ENCODE results near the gene OR51V1. TPM values are rescaled to one million over a fixed set of nuclear protein-coding genes. Genes with fewer than 3 reads are reported as not detected.

OR51V1 gene
- total RNA-seq, 1 donor from 2014 or later, result not detected

DNA sequence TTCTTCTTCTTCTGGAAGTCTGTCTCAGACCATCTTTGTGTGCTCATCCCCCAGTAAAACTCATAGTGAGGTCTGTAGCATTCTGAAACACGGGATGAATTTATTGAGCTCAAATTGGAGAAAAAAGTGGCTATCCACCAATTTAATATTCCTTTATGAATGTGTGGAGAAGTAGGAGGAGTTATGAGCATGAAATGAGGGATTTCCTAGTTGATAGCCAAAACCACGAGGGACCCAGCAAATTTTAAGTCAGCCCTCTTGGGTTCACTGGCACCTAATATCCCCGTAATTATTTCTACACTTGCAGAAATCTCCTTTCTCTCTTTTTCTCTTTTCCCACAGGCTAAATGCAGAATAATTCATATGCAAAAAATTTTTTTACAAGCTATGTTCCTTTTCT lies 45.8 kb downstream of the OR51V1 start, which contains the start of gene OR52A1:
OR52A1 (minus strand) TSS at position 101 of the 400 bp plus-strand sequence. CDS start 2,388 bp downstream, outside the sequence.
- Mint-ChIP-seq H3K27ac (no peak within 1 kb of the TSS), H3K36me3 (ENCODE audit: insufficient read depth) (no peaks in the 10 kb centered on the region), H3K9me3 (ENCODE audit: low read depth) (no peaks in the 10 kb centered on the region), H3K27me3 (no peaks in the 10 kb centered on the region), H3K4me3 (ENCODE audit: low read depth) (no peak within 1 kb of the TSS), H3K4me1 (ENCODE audit: low read depth) (no peaks in the 10 kb centered on the region)
- TF ChIP-seq, protein P1, sequence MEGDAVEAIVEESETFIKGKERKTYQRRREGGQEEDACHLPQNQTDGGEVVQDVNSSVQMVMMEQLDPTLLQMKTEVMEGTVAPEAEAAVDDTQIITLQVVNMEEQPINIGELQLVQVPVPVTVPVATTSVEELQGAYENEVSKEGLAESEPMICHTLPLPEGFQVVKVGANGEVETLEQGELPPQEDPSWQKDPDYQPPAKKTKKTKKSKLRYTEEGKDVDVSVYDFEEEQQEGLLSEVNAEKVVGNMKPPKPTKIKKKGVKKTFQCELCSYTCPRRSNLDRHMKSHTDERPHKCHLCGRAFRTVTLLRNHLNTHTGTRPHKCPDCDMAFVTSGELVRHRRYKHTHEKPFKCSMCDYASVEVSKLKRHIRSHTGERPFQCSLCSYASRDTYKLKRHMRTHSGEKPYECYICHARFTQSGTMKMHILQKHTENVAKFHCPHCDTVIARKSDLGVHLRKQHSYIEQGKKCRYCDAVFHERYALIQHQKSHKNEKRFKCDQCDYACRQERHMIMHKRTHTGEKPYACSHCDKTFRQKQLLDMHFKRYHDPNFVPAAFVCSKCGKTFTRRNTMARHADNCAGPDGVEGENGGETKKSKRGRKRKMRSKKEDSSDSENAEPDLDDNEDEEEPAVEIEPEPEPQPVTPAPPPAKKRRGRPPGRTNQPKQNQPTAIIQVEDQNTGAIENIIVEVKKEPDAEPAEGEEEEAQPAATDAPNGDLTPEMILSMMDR (IDR thresholded peaks at IDR 0.05; ENCODE audit: unreplicated experiment), result no peak
- no peak for DNase-seq (ENCODE audit: low spot score, unreplicated experiment)

DNA sequence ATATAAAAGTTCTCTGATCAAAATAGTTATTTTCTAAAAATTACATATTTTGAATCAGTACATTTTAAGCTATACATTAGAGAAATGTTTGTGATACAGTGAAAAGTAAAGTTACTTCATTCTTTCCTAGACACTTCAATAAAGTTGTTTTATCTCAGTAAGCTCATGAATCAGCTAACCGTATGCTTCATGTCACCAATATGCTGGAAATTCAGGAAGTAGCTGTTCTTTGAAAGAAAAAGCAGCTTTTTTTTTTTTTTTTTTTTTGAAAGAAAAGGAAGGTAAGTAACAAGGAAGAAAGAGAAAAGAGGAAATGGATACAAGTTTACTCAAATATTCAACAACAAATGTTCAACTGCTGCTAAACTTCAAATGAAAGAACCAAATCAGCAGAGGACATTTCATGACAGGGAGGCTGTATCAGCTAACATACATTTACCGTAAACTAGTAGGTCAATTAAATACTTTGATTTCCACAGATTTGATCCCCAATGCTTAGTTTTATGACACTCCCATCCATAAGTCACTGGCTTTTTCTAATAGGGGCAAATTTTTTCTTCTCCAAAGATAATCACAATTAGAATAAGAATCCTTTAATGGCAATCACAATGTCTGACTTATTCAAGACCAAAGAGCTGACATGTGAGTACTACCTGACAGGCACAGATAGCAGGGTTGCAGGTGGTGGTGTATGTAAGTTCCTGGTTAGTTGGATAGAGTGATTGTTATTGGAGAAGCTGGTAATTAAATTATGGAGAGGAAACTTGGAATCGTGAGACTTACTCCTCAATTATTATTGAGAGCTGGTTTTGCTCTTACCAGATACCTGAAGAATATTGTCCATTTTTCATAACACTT lies 46.7 kb downstream of the OR51V1 start:
- H3K9me3 Mint-ChIP-seq (ENCODE audit: low read depth), result no peaks in the 10 kb centered on the region
- no peak for DNase-seq (ENCODE audit: low spot score, unreplicated experiment)
- no peak overlapping the region for H3K4me3 Mint-ChIP-seq (ENCODE audit: low read depth)
- H3K36me3 Mint-ChIP-seq (ENCODE audit: insufficient read depth), result no peaks in the 10 kb centered on the region
- no peaks in the 10 kb centered on the region for H3K27me3 Mint-ChIP-seq
- no peak overlapping the region for H3K27ac Mint-ChIP-seq
- no peaks in the 10 kb centered on the region for H3K4me1 Mint-ChIP-seq (ENCODE audit: low read depth)
- TF ChIP-seq, protein P1 (IDR thresholded peaks at IDR 0.05; ENCODE audit: unreplicated experiment), result no peak

DNA sequence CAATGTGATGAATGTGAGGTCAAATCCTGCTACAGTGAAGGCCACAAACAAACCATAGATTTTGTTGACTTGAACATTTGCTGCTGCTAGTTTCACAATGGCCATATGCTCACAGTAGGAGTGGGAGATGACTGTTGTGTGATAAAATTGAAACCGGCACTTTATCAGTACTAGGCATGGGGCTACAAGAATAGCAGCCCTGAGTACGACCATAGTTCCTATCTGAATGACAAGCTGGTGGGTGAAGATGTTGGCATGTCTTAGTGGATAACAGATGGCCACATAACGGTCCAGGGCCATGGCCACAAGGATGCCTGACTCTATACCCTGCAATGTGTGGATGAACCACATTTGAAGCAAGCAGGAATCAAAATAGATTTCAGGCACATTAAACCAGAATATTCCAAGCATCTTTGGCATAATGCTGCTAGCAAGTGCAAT lies 48.7 kb downstream of the OR51V1 start:
- Mint-ChIP-seq H3K4me1 (ENCODE audit: low read depth) (no peaks in the 10 kb centered on the region), H3K4me3 (ENCODE audit: low read depth) (no peak overlapping the region), H3K27ac (no peak overlapping the region), H3K36me3 (ENCODE audit: insufficient read depth) (no peaks in the 10 kb centered on the region), H3K27me3 (no peaks in the 10 kb centered on the region), H3K9me3 (ENCODE audit: low read depth) (no peaks in the 10 kb centered on the region)
- DNase-seq (ENCODE audit: low spot score, unreplicated experiment), result no peak
- TF ChIP-seq, protein P1 (IDR thresholded peaks at IDR 0.05; ENCODE audit: unreplicated experiment), result no peak

Other genes with a start within 250 kb of the OR51V1 start
- gene OR51A2, start 245.0 kb downstream of the OR51V1 start, total RNA-seq, result not detected in 2 replicates
- gene OR51L1, start 205.8 kb downstream of the OR51V1 start, total RNA-seq, result not detected in 2 replicates
- not detected in 2 replicates for gene OR52J3, start 154.2 kb downstream of the OR51V1 start, total RNA-seq
- not detected in 2 replicates for gene OR52E2, start 141.1 kb downstream of the OR51V1 start, total RNA-seq
- not detected in 2 replicates for gene OR52E1, start 131.1 kb downstream of the OR51V1 start, total RNA-seq
- gene OR52A5, start 62.3 kb downstream of the OR51V1 start, total RNA-seq, result not detected in 2 replicates
- gene OR52A1, start 45.9 kb downstream of the OR51V1 start, total RNA-seq, result not detected in 2 replicates
- not detected in 2 replicates for gene HBB, start 26.4 kb upstream of the OR51V1 start, total RNA-seq
- not detected in 2 replicates for gene HBD, start 33.8 kb upstream of the OR51V1 start, total RNA-seq
- gene HBG1, start 49.2 kb upstream of the OR51V1 start, total RNA-seq, result not detected in 2 replicates
- not detected in 2 replicates for gene HBG2, start 54.1 kb upstream of the OR51V1 start, total RNA-seq
- gene HBE1, start 69.3 kb upstream of the OR51V1 start, total RNA-seq, result not detected in 2 replicates
- not detected in 2 replicates for gene OR51B4, start 101.3 kb upstream of the OR51V1 start, total RNA-seq
- gene OR51B2, start 123.6 kb upstream of the OR51V1 start, total RNA-seq, result not detected in 2 replicates
- gene OR51B5, start 142.8 kb upstream of the OR51V1 start, total RNA-seq, result 0.34 and 0.44 TPM in 2 replicates
- not detected in 2 replicates for gene OR51B6, start 150.8 kb upstream of the OR51V1 start, total RNA-seq
- gene OR51M1, start 183.1 kb upstream of the OR51V1 start, total RNA-seq, result not detected in 2 replicates
- not detected in 2 replicates for gene OR51Q1, start 221.4 kb upstream of the OR51V1 start, total RNA-seq
- not detected in 2 replicates for gene OR51I1, start 240.8 kb upstream of the OR51V1 start, total RNA-seq
- gene OR51I2, start 248.6 kb upstream of the OR51V1 start, total RNA-seq, result not detected in 2 replicates

Data from progenitor cell of endocrine pancreas (in vitro differentiated cells).